ENCODE results near the gene DAPK2.
"Not testable (repeated sequence)": the region's sequence is repeated elsewhere in the genome, so short reads cannot be mapped to it uniquely, and the experiment has no call there.

The DAPK2 gene

GRCh38 chr15:63902671-63903035 is 143.6 kb downstream of the DAPK2 start:
- Histone ChIP-seq H3K4me2 (ENCODE audit: insufficient read depth, low read length) (no peak overlapping the region), H3K27me3 (ENCODE audit: insufficient read depth, low read length, poor library complexity) (no peaks in the 10 kb centered on the region), H3K9ac (ENCODE audit: low read depth, low read length) (no peak overlapping the region), H4K20me1 (ENCODE audit: insufficient read depth, low read length) (no peaks in the 10 kb centered on the region), H3K27ac (ENCODE audit: low read length) (no peak overlapping the region), H3K79me2 (ENCODE audit: insufficient read depth, low read length) (no peaks in the 10 kb centered on the region), H3K36me3 (ENCODE audit: insufficient read depth, low read length) (no peaks in the 10 kb centered on the region), H3K4me3 (ENCODE audit: low read depth in 1 of 2, low read length in 2 of 2) (no peak overlapping the region), H3K9me3 (ENCODE audit: insufficient read depth, low read length, severe bottlenecking) (no peaks in the 10 kb centered on the region), H3K4me1 (ENCODE audit: insufficient read depth, low read length) (no peaks in the 10 kb centered on the region), H2AFZ (ENCODE audit: low read depth, low read length) (no peak overlapping the region)
- TF ChIP-seq EZH2 (IDR thresholded peaks at IDR 0.05; ENCODE audit: borderline replicate concordance, low read depth, low read length, severe bottlenecking) = no peak
- no peak for TF ChIP-seq CTCF (IDR thresholded peaks at IDR 0.05; ENCODE audit: borderline replicate concordance, extremely low read depth, low read length, poor library complexity, severe bottlenecking)
- no peak for DNase-seq
- no peak for ATAC-seq (ENCODE audit: insufficient read depth, low read depth)

- Histone ChIP-seq H3K27ac (ENCODE audit: low read length) (no peak overlapping the region), H3K4me1 (ENCODE audit: insufficient read depth, low read length) (no peaks in the 10 kb centered on the region), H3K79me2 (ENCODE audit: insufficient read depth, low read length) (no peaks in the 10 kb centered on the region), H3K36me3 (ENCODE audit: insufficient read depth, low read length) (no peaks in the 10 kb centered on the region), H3K4me2 (ENCODE audit: insufficient read depth, low read length) (no peak overlapping the region), H3K27me3 (ENCODE audit: insufficient read depth, low read length, poor library complexity) (no peaks in the 10 kb centered on the region), H3K9me3 (ENCODE audit: insufficient read depth, low read length, severe bottlenecking) (no peaks in the 10 kb centered on the region), H2AFZ (ENCODE audit: low read depth, low read length) (no peak overlapping the region), H3K4me3 (ENCODE audit: low read depth in 1 of 2, low read length in 2 of 2) (no peak overlapping the region), H3K9ac (ENCODE audit: low read depth, low read length) (no peak overlapping the region), H4K20me1 (ENCODE audit: insufficient read depth, low read length) (no peaks in the 10 kb centered on the region)
- ATAC-seq (ENCODE audit: insufficient read depth, low read depth) = no peak
- TF ChIP-seq EZH2 (IDR thresholded peaks at IDR 0.05; ENCODE audit: borderline replicate concordance, low read depth, low read length, severe bottlenecking) (no peak), CTCF (IDR thresholded peaks at IDR 0.05; ENCODE audit: borderline replicate concordance, extremely low read depth, low read length, poor library complexity, severe bottlenecking) (no peak)
- DNase-seq = no peak
Observed at GRCh38 chr15:63901912-63902670, 144.2 kb downstream of the DAPK2 start.

- TF ChIP-seq EZH2 (IDR thresholded peaks at IDR 0.05; ENCODE audit: borderline replicate concordance, low read depth, low read length, severe bottlenecking) (no peak), CTCF (IDR thresholded peaks at IDR 0.05; ENCODE audit: borderline replicate concordance, extremely low read depth, low read length, poor library complexity, severe bottlenecking) (no peak)
- Histone ChIP-seq H3K4me1 (ENCODE audit: insufficient read depth, low read length) (no peaks in the 10 kb centered on the region), H2AFZ (ENCODE audit: low read depth, low read length) (no peak overlapping the region), H3K9ac (ENCODE audit: low read depth, low read length) (no peak overlapping the region), H3K36me3 (ENCODE audit: insufficient read depth, low read length) (no peaks in the 10 kb centered on the region), H3K79me2 (ENCODE audit: insufficient read depth, low read length) (no peaks in the 10 kb centered on the region), H3K9me3 (ENCODE audit: insufficient read depth, low read length, severe bottlenecking) (no peaks in the 10 kb centered on the region), H3K27me3 (ENCODE audit: insufficient read depth, low read length, poor library complexity) (no peaks in the 10 kb centered on the region), H3K4me2 (ENCODE audit: insufficient read depth, low read length) (no peak overlapping the region), H3K4me3 (ENCODE audit: low read depth in 1 of 2, low read length in 2 of 2) (no peak overlapping the region), H3K27ac (ENCODE audit: low read length) (no peak overlapping the region), H4K20me1 (ENCODE audit: insufficient read depth, low read length) (no peaks in the 10 kb centered on the region)
- ATAC-seq (ENCODE audit: insufficient read depth, low read depth) = no peak
- DNase-seq = no peak
Observed at GRCh38 chr15:63900306-63900705, 146.0 kb downstream of the DAPK2 start.

- DNase-seq; H3K9ac ChIP-seq (ENCODE audit: low read depth, low read length); H2AFZ ChIP-seq (ENCODE audit: low read depth, low read length); H3K4me1 ChIP-seq (ENCODE audit: insufficient read depth, low read length); H3K4me3 ChIP-seq (ENCODE audit: low read depth in 1 of 2, low read length in 2 of 2); H3K27ac ChIP-seq (ENCODE audit: low read length); H3K79me2 ChIP-seq (ENCODE audit: insufficient read depth, low read length); H3K4me2 ChIP-seq (ENCODE audit: insufficient read depth, low read length); H3K36me3 ChIP-seq (ENCODE audit: insufficient read depth, low read length); H3K27me3 ChIP-seq (ENCODE audit: insufficient read depth, low read length, poor library complexity); ATAC-seq (ENCODE audit: insufficient read depth, low read depth); H3K9me3 ChIP-seq (ENCODE audit: insufficient read depth, low read length, severe bottlenecking); H4K20me1 ChIP-seq (ENCODE audit: insufficient read depth, low read length): not testable (repeated sequence)
Observed at GRCh38 chr15:63899606-63900005, 146.7 kb downstream of the DAPK2 start.
